HG02678 (cell line): Measurements from ENCODE around the gene MACROD2.
A peak's percentile ranks its signal among the peaks of the same experiment; 100 is the strongest.

Experiments
- ATAC-seq: cut with Tn5 transposase; IDR thresholded peaks from one replicate; pipeline ENCODE4 v1.9.1; 2021; ENCODE audit warnings: mild to moderate bottlenecking, moderate library complexity; ENCODE audit not compliant: unreplicated experiment

MACROD2 gene

GRCh38 chr20:14696478-14696877, 701.2 kb downstream of the MACROD2 start:
- ATAC-seq, result no peak

GRCh38 chr20:14696937-14697336, 701.6 kb downstream of the MACROD2 start:
- ATAC-seq, result no peak

- ATAC-seq, result no peak
Measured at GRCh38 chr20:14698125-14698524, 702.8 kb downstream of the MACROD2 start.

- no peak for ATAC-seq
Measured at GRCh38 chr20:14698605-14699373, 703.5 kb downstream of the MACROD2 start.

- ATAC-seq, result peak; percentile 59
Measured at GRCh38 chr20:14700639-14700960, 705.3 kb downstream of the MACROD2 start.

- no peak for ATAC-seq
Measured at GRCh38 chr20:14701326-14701725, 706.0 kb downstream of the MACROD2 start.

GRCh38 chr20:14706555-14706954, 711.2 kb downstream of the MACROD2 start:
- no peak for ATAC-seq

- ATAC-seq, result no peak
Measured at GRCh38 chr20:14707026-14707680, 711.8 kb downstream of the MACROD2 start.

- ATAC-seq, result no peak
Measured at GRCh38 chr20:14707865-14708596, 712.7 kb downstream of the MACROD2 start.

GRCh38 chr20:14709439-14709838, 714.1 kb downstream of the MACROD2 start:
- ATAC-seq, result no peak

GRCh38 chr20:14710951-14711350, 715.6 kb downstream of the MACROD2 start:
- ATAC-seq, result no peak

- no peak for ATAC-seq
Measured at GRCh38 chr20:14711652-14712051, 716.3 kb downstream of the MACROD2 start.

- no peak for ATAC-seq
Measured at GRCh38 chr20:14712302-14712739, 717.0 kb downstream of the MACROD2 start.

- no peak for ATAC-seq
Measured at GRCh38 chr20:14715400-14715799, 720.1 kb downstream of the MACROD2 start.

- ATAC-seq, result no peak
Measured at GRCh38 chr20:14716351-14716801, 721.1 kb downstream of the MACROD2 start.

GRCh38 chr20:14717134-14717999, 722.1 kb downstream of the MACROD2 start:
- peak; percentile 90 for ATAC-seq

- no peak for ATAC-seq
Measured at GRCh38 chr20:14720251-14720650, 724.9 kb downstream of the MACROD2 start.

GRCh38 chr20:14721926-14722452, 726.7 kb downstream of the MACROD2 start:
- no peak for ATAC-seq

- no peak for ATAC-seq
Measured at GRCh38 chr20:14723614-14724013, 728.3 kb downstream of the MACROD2 start.

- no peak for ATAC-seq
Measured at GRCh38 chr20:14724036-14724435, 728.7 kb downstream of the MACROD2 start.

GRCh38 chr20:14724468-14724867, 729.2 kb downstream of the MACROD2 start:
- ATAC-seq, result no peak
